Endodermal cell (in vitro differentiated cells): ENCODE data around the gene ERFL. TPM values are rescaled to one million over a fixed set of nuclear protein-coding genes. Genes with fewer than 3 reads are reported as not detected.

Source experiments
- DNase-seq: peaks from one replicate; pipeline ENCODE4 v3.0.0-alpha.2; 2017
- H3K27ac ChIP-seq: 2 replicates; pipeline ENCODE4 v1.5.1; 2013; ENCODE audit warnings: mild to moderate bottlenecking, low read depth, low read length, moderate library complexity
- H3K27me3 ChIP-seq: 2 replicates; pipeline ENCODE4 v1.6.1; 2013; ENCODE audit warnings: mild to moderate bottlenecking, low read length, moderate library complexity; ENCODE audit not compliant: insufficient read depth, control insufficient read depth, poor library complexity, severe bottlenecking
- H3K36me3 ChIP-seq: 2 replicates; pipeline ENCODE4 v1.7.0; 2013; ENCODE audit warnings: mild to moderate bottlenecking, low read length, moderate library complexity; ENCODE audit not compliant: control insufficient read depth, insufficient read depth
- H3K4me1 ChIP-seq: one replicate; pipeline ENCODE4 v1.7.0; 2013; ENCODE audit warnings: low read length; ENCODE audit not compliant: control insufficient read depth, insufficient read depth
- H3K4me3 ChIP-seq: 2 replicates; pipeline ENCODE4 v1.5.1; 2013; ENCODE audit warnings: mild to moderate bottlenecking, low read length, moderate library complexity
- H3K9ac ChIP-seq: 2 replicates; pipeline ENCODE4 v1.6.1; 2013; ENCODE audit warnings: mild to moderate bottlenecking, low read length, moderate library complexity; ENCODE audit not compliant: poor library complexity, severe bottlenecking; ENCODE audit errors: extremely low read depth
- H3K9me3 ChIP-seq: 2 replicates; pipeline ENCODE4 v1.6.1; 2013; ENCODE audit warnings: mild to moderate bottlenecking, low read length, moderate library complexity; ENCODE audit not compliant: control insufficient read depth
- H3K27ac Mint-ChIP-seq: 2 replicates; pipeline ENCODE4 v1.8.0; 2020; ENCODE audit warnings: mixed read lengths
- H3K27me3 Mint-ChIP-seq: 2 replicates; pipeline ENCODE4 v1.8.0; 2021; ENCODE audit warnings: mild to moderate bottlenecking, mixed read lengths; ENCODE audit not compliant: insufficient read depth
- H3K36me3 Mint-ChIP-seq: 2 replicates; pipeline ENCODE4 v1.8.0; 2020; ENCODE audit warnings: low read depth, mixed read lengths
- H3K4me1 Mint-ChIP-seq: 2 replicates; pipeline ENCODE4 v1.8.0; 2020; ENCODE audit warnings: mixed read lengths
- H3K4me3 Mint-ChIP-seq: 2 replicates; pipeline ENCODE4 v1.8.0; 2020; ENCODE audit warnings: mild to moderate bottlenecking, moderate library complexity, mixed read lengths
- H3K9me3 Mint-ChIP-seq: 2 replicates; pipeline ENCODE4 v1.8.0; 2020; ENCODE audit warnings: mild to moderate bottlenecking, mixed read lengths
- CTCF ChIP-seq: fragments of 200-600 bp; sonication (generic); conservative IDR thresholded peaks from 2 replicates; pipeline ENCODE4 v1.5.0; 2021; ENCODE audit warnings: antibody characterized with exemption, mild to moderate bottlenecking
- WGBS, 2 experiments: methylation state at CpG; one replicate each; pipeline versions ENCODE4 v1.1.5 to v1.1.7; 2013; ENCODE audit warnings: missing lambda C conversion rate in 2 of 2, mixed read lengths in 1 of 2; ENCODE audit not compliant: insufficient coverage in 1 of 2, insufficient read length in 1 of 2; 5-methylcytosine and 5-hydroxymethylcytosine counted together
- total RNA-seq, 2 donors: library from RNA; stranded (reverse); fragmentation: NEBNext Ultra II Directional in 1 of 2; extraction: Animal tissue kit (Norgen Biotek cat#: 25700) in 1 of 2; gene quantifications; 2 replicates in 1 of 2; 3 replicates in 1 of 2; pipeline ENCODE4 v1.2.1, GENCODE V29; 2021

The ERFL gene
- total RNA-seq, 2 donors from 2014 or later: 0.13 to 0.53 TPM

GRCh38 chr19:41959056-41960053, 31.1 kb upstream of the ERFL start, which contains the start of gene RABAC1:
Gene RABAC1, minus strand, starts transcription at chr19:41959321. Its CDS starts 29 bp downstream, at chr19:41959292.
- TF ChIP-seq CTCF: peak; percentile 67
- WGBS, 2 experiments: 1 to 5% methylated on average over 27 to 46 of the region's 46 CpGs
- Histone ChIP-seq H3K4me1 (no peaks in the 10 kb centered on the region), H3K4me3 (peak within 1 kb of the TSS; percentile 82), H3K36me3 (peaks cover 5% of the 10 kb centered on the region), H3K27ac (peak within 1 kb of the TSS; percentile 70), H3K9me3 (no peaks in the 10 kb centered on the region), H3K9ac (peak within 1 kb of the TSS; percentile 94), H3K27me3 (no peaks in the 10 kb centered on the region)
- Mint-ChIP-seq H3K27me3 (no peaks in the 10 kb centered on the region), H3K4me1 (peaks cover 10% of the 10 kb centered on the region), H3K4me3 (peak within 1 kb of the TSS; percentile 70), H3K9me3 (no peaks in the 10 kb centered on the region), H3K27ac (peak within 1 kb of the TSS; percentile 92), H3K36me3 (peaks cover 16% of the 10 kb centered on the region)
- DNase-seq: peak; percentile 98

GRCh38 chr19:41958367-41959055, 30.3 kb upstream of the ERFL start:
- Mint-ChIP-seq H3K27ac (peak overlapping the region; percentile 88), H3K4me3 (peak overlapping the region; percentile 70), H3K36me3 (peaks cover 16% of the 10 kb centered on the region), H3K27me3 (no peaks in the 10 kb centered on the region), H3K9me3 (no peaks in the 10 kb centered on the region), H3K4me1 (peaks cover 10% of the 10 kb centered on the region)
- peak; percentile 97 for DNase-seq
- no peaks in the 10 kb centered on the region for H3K4me1 ChIP-seq
- no peaks in the 10 kb centered on the region for H3K27me3 ChIP-seq
- WGBS, 2 experiments: 4 to 5% methylated on average over 19 to 43 of the region's 43 CpGs
- H3K9me3 ChIP-seq: no peaks in the 10 kb centered on the region
- TF ChIP-seq CTCF: no peak
- H3K27ac ChIP-seq: peak overlapping the region; percentile 70
- H3K36me3 ChIP-seq: peaks cover 5% of the 10 kb centered on the region
- H3K9ac ChIP-seq: peak overlapping the region; percentile 94
- H3K4me3 ChIP-seq: peak overlapping the region; percentile 82

- H3K9ac ChIP-seq: no peak overlapping the region
- no peaks in the 10 kb centered on the region for H3K27me3 ChIP-seq
- H3K4me3 ChIP-seq: peak overlapping the region; percentile 82
- H3K4me1 Mint-ChIP-seq: peaks cover 10% of the 10 kb centered on the region
- peak overlapping the region; percentile 88 for H3K27ac Mint-ChIP-seq
- H3K36me3 ChIP-seq: peaks cover 5% of the 10 kb centered on the region
- DNase-seq: peak; percentile 94
- H3K9me3 Mint-ChIP-seq: no peaks in the 10 kb centered on the region
- H3K27ac ChIP-seq: no peak overlapping the region
- H3K36me3 Mint-ChIP-seq: peaks cover 16% of the 10 kb centered on the region
- peak; percentile 93 for TF ChIP-seq CTCF
- WGBS, 2 experiments: 11 to 15% methylated on average over 3 to 10 of the region's 10 CpGs
- H3K4me3 Mint-ChIP-seq: peak overlapping the region; percentile 70
- H3K9me3 ChIP-seq: no peaks in the 10 kb centered on the region
- no peaks in the 10 kb centered on the region for H3K4me1 ChIP-seq
- no peaks in the 10 kb centered on the region for H3K27me3 Mint-ChIP-seq
These were observed 29.7 kb upstream of the ERFL start for GRCh38 chr19:41957838-41958366.
